Endothelial cell of umbilical vein (primary cell): Measurements from ENCODE around the gene SYTL1. TPM values are rescaled to one million over a fixed set of nuclear protein-coding genes. Genes with fewer than 3 reads are reported as not detected.

Experiments used
- BruUV-seq: library from RNA; stranded (reverse); fragments of 400-500 nt; replicated peaks from 2 replicates; lab custom pipeline; 2021; lab: Mats Ljungman, UMichigan
- CTCF ChIA-PET: fragments of 300-600, 350-600 bp; sonication (Branson Sonifier 250); formaldehyde crosslinking; loops from one replicate; lab custom pipeline; 2021; ENCODE audit warnings: antibody characterized with exemption, inconsistent platforms; lab: Charles Lee
- POLR2A ChIA-PET: fragments of 300-600, 350-600 bp; sonication (Branson Sonifier 250); formaldehyde crosslinking; loops from one replicate; lab custom pipeline; 2021; ENCODE audit warnings: antibody characterized with exemption, inconsistent platforms; lab: Charles Lee
- DNase-seq: peaks from one replicate; pipeline ENCODE4 v3.0.0-alpha.2; 2011; ENCODE audit warnings: low read depth, low spot score
- FAIRE-seq: peaks from 2 replicates; lab custom pipeline; 2011; peaks lifted over from hg19 to GRCh38; lab: Jason Lieb, UNC
- H2AFZ ChIP-seq: 2 replicates; pipeline ENCODE4 v1.6.0; 2012; ENCODE audit warnings: low read depth, low read length, control low read depth, inconsistent platforms
- H3K27ac ChIP-seq: 2 replicates; pipeline ENCODE4 v1.5.1; 2011; ENCODE audit warnings: low read depth, mild to moderate bottlenecking, control low read depth, low read length, moderate library complexity; ENCODE audit not compliant: insufficient read depth
- H3K27me3 ChIP-seq, 2 experiments: 2 replicates each; pipeline versions ENCODE4 v1.6.0 to v1.6.1; 2011; ENCODE audit warnings: low read length in 2 of 2, mixed read lengths in 1 of 2; ENCODE audit not compliant: control insufficient read depth in 2 of 2, insufficient read depth in 2 of 2
- H3K36me3 ChIP-seq, 2 experiments: 2 replicates in 1 of 2; 3 replicates in 1 of 2; pipeline ENCODE4 v1.5.1; 2011; ENCODE audit warnings: low read length in 2 of 2, mild to moderate bottlenecking in 1 of 2, moderate library complexity in 1 of 2; ENCODE audit not compliant: control insufficient read depth in 2 of 2, insufficient read depth in 2 of 2; ENCODE audit errors: extremely low read depth in 1 of 2
- H3K4me1 ChIP-seq: 3 replicates; pipeline ENCODE4 v1.5.1; 2011; ENCODE audit warnings: mild to moderate bottlenecking, low read length; ENCODE audit not compliant: control insufficient read depth, insufficient read depth; ENCODE audit errors: extremely low read depth
- H3K4me2 ChIP-seq: 2 replicates; pipeline ENCODE4 v1.6.1; 2011; ENCODE audit warnings: low read length, control low read depth, mixed read lengths; ENCODE audit not compliant: insufficient read depth
- H3K4me3 ChIP-seq, 3 experiments: fragments of 200-600 bp in 1 of 3; sonication (generic), shearing (Covaris generic) in 1 of 3; replicated peaks in 1 of 3; 2 replicates each; pipeline ENCODE4 v1.5.1; 2011 to 2016; ENCODE audit warnings: control low read depth in 3 of 3, low read length in 3 of 3, mild to moderate bottlenecking in 2 of 3, inconsistent platforms in 1 of 3, low read depth in 1 of 3, moderate library complexity in 1 of 3; ENCODE audit not compliant: insufficient read depth in 1 of 3
- H3K79me2 ChIP-seq: 2 replicates; pipeline ENCODE4 v1.6.0; 2012; ENCODE audit warnings: low read length, inconsistent platforms; ENCODE audit not compliant: control insufficient read depth, insufficient read depth
- H3K9ac ChIP-seq: replicated peaks from 2 replicates; pipeline ENCODE3; 2011; ENCODE audit warnings: low read length, control low read depth; ENCODE audit not compliant: insufficient read depth; ENCODE audit errors: extremely low read depth
- H3K9me1 ChIP-seq: replicated peaks from 3 replicates; pipeline ENCODE4 v1.6.0; 2011; ENCODE audit warnings: mild to moderate bottlenecking, low read length; ENCODE audit not compliant: control insufficient read depth, insufficient read depth; ENCODE audit errors: extremely low read depth
- H3K9me3 ChIP-seq: replicated peaks from 2 replicates; pipeline ENCODE4 v1.5.1; 2012; ENCODE audit warnings: low read length, inconsistent platforms; ENCODE audit not compliant: control insufficient read depth, insufficient read depth
- H4K20me1 ChIP-seq: replicated peaks from 2 replicates; pipeline ENCODE3; 2011; ENCODE audit warnings: mild to moderate bottlenecking, low read length; ENCODE audit not compliant: control insufficient read depth, insufficient read depth; ENCODE audit errors: extremely low read depth
- EZH2 ChIP-seq: IDR thresholded peaks from 2 replicates; pipeline ENCODE4 v1.6.1; 2012; ENCODE audit warnings: borderline replicate concordance, low read depth, mild to moderate bottlenecking, moderate library complexity, low read length, inconsistent platforms; ENCODE audit not compliant: severe bottlenecking
- FOS ChIP-seq: IDR thresholded peaks from 2 replicates; pipeline ENCODE4 v1.6.1; 2011; ENCODE audit warnings: mild to moderate bottlenecking, low read length, moderate library complexity, borderline replicate concordance; ENCODE audit not compliant: insufficient read depth
- JUN ChIP-seq: IDR thresholded peaks from 2 replicates; pipeline ENCODE4 v1.6.1; 2011; ENCODE audit warnings: borderline replicate concordance, low read depth; ENCODE audit not compliant: insufficient read length, insufficient read depth
- MYC ChIP-seq: IDR thresholded peaks from one replicate; pipeline ENCODE4 v1.6.1; 2011; ENCODE audit warnings: mild to moderate bottlenecking, low read depth, low read length
- POLR2A ChIP-seq: IDR thresholded peaks from 2 replicates; pipeline ENCODE4 v1.6.1; 2012; ENCODE audit warnings: low read depth, mild to moderate bottlenecking, control low read depth, low read length
- POLR2AphosphoS5 ChIP-seq: IDR thresholded peaks from 2 replicates; pipeline ENCODE4 v1.6.1; 2012; ENCODE audit warnings: low read depth, mild to moderate bottlenecking, control low read depth, low read length, moderate library complexity; ENCODE audit not compliant: insufficient read depth
- dilution Hi-C: fragments of 300-500 bp; cut with MboI; formaldehyde crosslinking; loops from one replicate; pipeline ENCODE4 v1.15.0; 2019; ENCODE audit warnings: low sequenced_read_pairs; ENCODE audit not compliant: extremely low pct_ligation_motif_present
- intact Hi-C: fragments of 100-400 bp; cut with micrococcal nuclease; formaldehyde crosslinking; loops from one replicate; pipeline ENCODE4 v1.10.0; 2022
- polyA plus RNA-seq, 4 experiments: library from polyadenylated mRNA; depleted of rRNA in 3 of 4; stranded (reverse) in 3 of 4; unstranded in 1 of 4; fragments of >200 nt; gene quantifications; 2 replicates each; pipeline versions ENCODE4 v1.2.1 to v1.2.3, GENCODE V29; 2011 to 2012; ENCODE audit warnings: missing spikeins in 1 of 4
- total RNA-seq: library from RNA; stranded (reverse); gene quantifications from 2 replicates; pipeline ENCODE4 v1.2.3, GENCODE V29; 2021
- TF ChIP-seq, protein P1 (sequence below), 2 donors: IDR thresholded peaks; 1 replicate in 1 of 2; 2 replicates in 1 of 2; pipeline ENCODE4 v1.5.1; 2011; ENCODE audit warnings: low read length in 2 of 2, mild to moderate bottlenecking in 2 of 2, moderate library complexity in 2 of 2, control low read depth in 1 of 2, inconsistent platforms in 1 of 2, low read depth in 1 of 2; ENCODE audit not compliant: insufficient read depth in 1 of 2; ENCODE audit errors: extremely low read depth in 1 of 2
- TF ChIP-seq, protein P2 (sequence below): IDR thresholded peaks from 2 replicates; pipeline ENCODE4 v1.6.1; 2011; ENCODE audit not compliant: insufficient read depth, insufficient read length

SYTL1 gene
- total and polyA plus RNA-seq, 2 donors (not counting 3 experiments of a cell fraction or from before 2014, with no cell fraction given), result 0.04 TPM; not detected in 1

DNA sequence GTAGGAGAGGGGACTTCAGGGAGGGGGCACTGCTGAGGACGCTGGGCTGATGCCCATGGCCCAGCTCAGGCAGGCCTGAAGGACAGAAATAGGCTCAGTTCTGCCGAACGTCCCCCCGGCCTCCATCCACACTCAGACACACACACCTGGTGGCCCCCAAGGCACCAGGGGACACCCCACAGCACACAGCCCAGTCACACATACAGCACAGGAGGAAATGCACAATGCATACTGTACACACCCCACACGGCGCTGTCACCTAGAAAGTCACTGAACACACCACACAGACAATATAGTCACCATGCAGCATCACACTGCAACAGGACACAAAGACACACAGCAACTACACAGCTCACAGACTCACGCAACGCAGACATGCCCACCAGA lies 562 bp downstream of the SYTL1 start:
- no peaks in the 10 kb centered on the region for H3K9me1 ChIP-seq
- H3K36me3 ChIP-seq, result no peaks in the 10 kb centered on the region
- H3K4me3 ChIP-seq, result no peak overlapping the region
- no peak overlapping the region for H3K27ac ChIP-seq
- FAIRE-seq (no peak), DNase-seq (no peak)
- no peak for TF ChIP-seq EZH2
- TF ChIP-seq FOS, result no peak
- TF ChIP-seq, protein P1, sequence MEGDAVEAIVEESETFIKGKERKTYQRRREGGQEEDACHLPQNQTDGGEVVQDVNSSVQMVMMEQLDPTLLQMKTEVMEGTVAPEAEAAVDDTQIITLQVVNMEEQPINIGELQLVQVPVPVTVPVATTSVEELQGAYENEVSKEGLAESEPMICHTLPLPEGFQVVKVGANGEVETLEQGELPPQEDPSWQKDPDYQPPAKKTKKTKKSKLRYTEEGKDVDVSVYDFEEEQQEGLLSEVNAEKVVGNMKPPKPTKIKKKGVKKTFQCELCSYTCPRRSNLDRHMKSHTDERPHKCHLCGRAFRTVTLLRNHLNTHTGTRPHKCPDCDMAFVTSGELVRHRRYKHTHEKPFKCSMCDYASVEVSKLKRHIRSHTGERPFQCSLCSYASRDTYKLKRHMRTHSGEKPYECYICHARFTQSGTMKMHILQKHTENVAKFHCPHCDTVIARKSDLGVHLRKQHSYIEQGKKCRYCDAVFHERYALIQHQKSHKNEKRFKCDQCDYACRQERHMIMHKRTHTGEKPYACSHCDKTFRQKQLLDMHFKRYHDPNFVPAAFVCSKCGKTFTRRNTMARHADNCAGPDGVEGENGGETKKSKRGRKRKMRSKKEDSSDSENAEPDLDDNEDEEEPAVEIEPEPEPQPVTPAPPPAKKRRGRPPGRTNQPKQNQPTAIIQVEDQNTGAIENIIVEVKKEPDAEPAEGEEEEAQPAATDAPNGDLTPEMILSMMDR (IDR thresholded peaks at IDR 0.05; ENCODE audit: extremely low read depth in 1 of 2, insufficient read depth in 1 of 2, low read depth in 1 of 2, low read length in 2 of 2), result no peak
- TF ChIP-seq, protein P2, sequence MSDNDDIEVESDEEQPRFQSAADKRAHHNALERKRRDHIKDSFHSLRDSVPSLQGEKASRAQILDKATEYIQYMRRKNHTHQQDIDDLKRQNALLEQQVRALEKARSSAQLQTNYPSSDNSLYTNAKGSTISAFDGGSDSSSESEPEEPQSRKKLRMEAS, result no peak
- no peak for TF ChIP-seq POLR2A
- no peak for TF ChIP-seq POLR2AphosphoS5
- TF ChIP-seq JUN, result no peak
- TF ChIP-seq MYC, result no peak
- dilution Hi-C loops (no loop called here), intact Hi-C loops (no loop called here)
- BruUV-seq, result no TSS peak
- H2AFZ ChIP-seq, result no peak overlapping the region
- H3K79me2 ChIP-seq, result no peaks in the 10 kb centered on the region
- H3K4me1 ChIP-seq, result no peaks in the 10 kb centered on the region
- no peak overlapping the region for H3K9ac ChIP-seq
- H3K4me2 ChIP-seq, result no peak overlapping the region
- ChIA-PET POLR2A (no interaction called here), CTCF (interaction anchor here (0.9 to 2.4 kb wide), 3 partner anchors 10 to 45 kb away, joined by 3 to 13 read pairs (median 3); no protein-coding TSS in a partner anchor)
- H3K9me3 ChIP-seq, result no peaks in the 10 kb centered on the region
- no peaks in the 10 kb centered on the region for H4K20me1 ChIP-seq
- H3K27me3 ChIP-seq, result no peaks in the 10 kb centered on the region
